ENCODE results near the gene DNAJC21. TPM values are rescaled to one million over a fixed set of nuclear protein-coding genes. Genes with fewer than 3 reads are reported as not detected.
"Not testable (repeated sequence)": the region's sequence is repeated elsewhere in the genome, so short reads cannot be mapped to it uniquely, and the experiment has no call there.

Gene DNAJC21
- total RNA-seq, 2 experiments from 2014 or later, result 58.6 to 59.3 TPM

- ATAC-seq (no peak), DNase-seq (no peak)
- Mint-ChIP-seq H3K4me3 (no peak overlapping the region), H3K36me3 (ENCODE audit: low read depth) (peaks cover 9% of the 10 kb centered on the region), H3K9me3 (ENCODE audit: insufficient read depth) (no peaks in the 10 kb centered on the region), H3K27me3 (ENCODE audit: low read depth) (no peaks in the 10 kb centered on the region), H3K4me1 (ENCODE audit: low read depth) (no peaks in the 10 kb centered on the region), H3K27ac (no peak overlapping the region)
- ChIA-PET CTCF (no interaction called here), POLR2A (no interaction called here)
Observed at GRCh38 chr5:34900652-34901051, 28.7 kb upstream of the DNAJC21 start.

- H3K4me1 Mint-ChIP-seq (ENCODE audit: low read depth), result no peaks in the 10 kb centered on the region
- ATAC-seq (no peak), DNase-seq (no peak)
- ChIA-PET CTCF (interaction anchor here (1.0 to 2.7 kb wide), 3 partner anchors 9 to 417 kb away, joined by 3 to 10 read pairs (median 4); no protein-coding TSS in a partner anchor), POLR2A (interaction anchor here (1.3 to 1.8 kb wide), 2 partner anchors 12 to 18 kb away, joined by 4 read pairs; partner anchors contain the start of genes BRIX1 and RAD1)
- peaks cover 9% of the 10 kb centered on the region for H3K36me3 Mint-ChIP-seq (ENCODE audit: low read depth)
- H3K27ac Mint-ChIP-seq, result no peak overlapping the region
- no peaks in the 10 kb centered on the region for H3K9me3 Mint-ChIP-seq (ENCODE audit: insufficient read depth)
- no peak overlapping the region for H3K4me3 Mint-ChIP-seq
- H3K27me3 Mint-ChIP-seq (ENCODE audit: low read depth), result no peaks in the 10 kb centered on the region
Observed at GRCh38 chr5:34903260-34903659, 26.1 kb upstream of the DNAJC21 start.

GRCh38 chr5:34905564-34905963 is 23.8 kb upstream of the DNAJC21 start:
- DNase-seq (no peak), ATAC-seq (no peak)
- peaks cover 26% of the 10 kb centered on the region for H3K36me3 Mint-ChIP-seq (ENCODE audit: low read depth)
- no peak overlapping the region for H3K4me3 Mint-ChIP-seq
- no peaks in the 10 kb centered on the region for H3K9me3 Mint-ChIP-seq (ENCODE audit: insufficient read depth)
- H3K4me1 Mint-ChIP-seq (ENCODE audit: low read depth), result peaks cover 5% of the 10 kb centered on the region
- POLR2A ChIA-PET, result interaction anchor here (1.2 kb wide), 1 partner anchor 12 kb away, joined by 8 read pairs; no protein-coding TSS in a partner anchor
- CTCF ChIA-PET, result interaction anchor here (1.2 to 1.4 kb wide), 3 partner anchors 8 to 382 kb away, joined by 3 to 8 read pairs (median 5); partner anchors contain the start of genes BRIX1 and RAD1
- no peak overlapping the region for H3K27ac Mint-ChIP-seq
- no peaks in the 10 kb centered on the region for H3K27me3 Mint-ChIP-seq (ENCODE audit: low read depth)

GRCh38 chr5:34913072-34913471 is 16.3 kb upstream of the DNAJC21 start:
- Mint-ChIP-seq H3K27ac (no peak overlapping the region), H3K9me3 (ENCODE audit: insufficient read depth) (no peaks in the 10 kb centered on the region), H3K36me3 (ENCODE audit: low read depth) (peaks cover 48% of the 10 kb centered on the region), H3K27me3 (ENCODE audit: low read depth) (no peaks in the 10 kb centered on the region), H3K4me1 (ENCODE audit: low read depth) (peaks cover 43% of the 10 kb centered on the region), H3K4me3 (no peak overlapping the region)
- CTCF ChIA-PET, result interaction anchor here (1.4 kb wide), 2 partner anchors 10 to 15 kb away, joined by 3 to 4 read pairs; no protein-coding TSS in a partner anchor
- ATAC-seq (no peak), DNase-seq (no peak)
- POLR2A ChIA-PET, result no interaction called here

GRCh38 chr5:34914671-34915138 is 14.7 kb upstream of the DNAJC21 start:
- no peaks in the 10 kb centered on the region for H3K27me3 Mint-ChIP-seq (ENCODE audit: low read depth)
- POLR2A ChIA-PET, result interaction anchor here (1.0 to 4.7 kb wide), 7 partner anchors 9 to 414 kb away, joined by 3 to 72 read pairs (median 5); partner anchors contain the start of genes DNAJC21 and TTC23L
- no peak overlapping the region for H3K27ac Mint-ChIP-seq
- CTCF ChIA-PET, result interaction anchor here (1.0 to 4.2 kb wide), 9 partner anchors 8 to 429 kb away, joined by 3 to 29 read pairs (median 5); partner anchors contain the start of genes DNAJC21 and TTC23L
- H3K9me3 Mint-ChIP-seq (ENCODE audit: insufficient read depth), result no peaks in the 10 kb centered on the region
- peaks cover 43% of the 10 kb centered on the region for H3K4me1 Mint-ChIP-seq (ENCODE audit: low read depth)
- peaks cover 41% of the 10 kb centered on the region for H3K36me3 Mint-ChIP-seq (ENCODE audit: low read depth)
- ATAC-seq (peak; percentile 8), DNase-seq (no peak)
- H3K4me3 Mint-ChIP-seq, result no peak overlapping the region

GRCh38 chr5:34915139-34915855 is 14.1 kb upstream of the DNAJC21 start, which contains the start of the genes BRIX1 and RAD1:
Gene BRIX1, plus strand, starts transcription at chr5:34915711. Its CDS starts 28 bp downstream, at chr5:34915739.
Gene RAD1, minus strand, starts transcription at chr5:34915504. Its CDS starts 612 bp downstream, at chr5:34914892.
- H3K9me3 Mint-ChIP-seq (ENCODE audit: insufficient read depth), result no peaks in the 10 kb centered on the region
- peak; percentile 97 for ATAC-seq
- peak; percentile 96 for DNase-seq
- H3K27me3 Mint-ChIP-seq (ENCODE audit: low read depth), result no peaks in the 10 kb centered on the region
- no peak within 1 kb of the TSS for H3K27ac Mint-ChIP-seq
- CTCF ChIA-PET, result interaction anchor here (1.0 to 4.2 kb wide), 9 partner anchors 8 to 429 kb away, joined by 3 to 29 read pairs (median 5); partner anchors contain the start of genes DNAJC21 and TTC23L
- peaks cover 38% of the 10 kb centered on the region for H3K36me3 Mint-ChIP-seq (ENCODE audit: low read depth)
- H3K4me3 Mint-ChIP-seq, result no peak within 1 kb of the TSS
- peaks cover 40% of the 10 kb centered on the region for H3K4me1 Mint-ChIP-seq (ENCODE audit: low read depth)
- POLR2A ChIA-PET, result interaction anchor here (1.0 to 4.7 kb wide), 7 partner anchors 8 to 415 kb away, joined by 3 to 72 read pairs (median 5); partner anchors contain the start of genes DNAJC21 and TTC23L

- H3K36me3 Mint-ChIP-seq (ENCODE audit: low read depth), result peaks cover 41% of the 10 kb centered on the region
- H3K4me1 Mint-ChIP-seq (ENCODE audit: low read depth), result peaks cover 43% of the 10 kb centered on the region
- DNase-seq, result no peak
- H3K4me3 Mint-ChIP-seq, result no peak overlapping the region
- H3K27me3 Mint-ChIP-seq (ENCODE audit: low read depth), result no peaks in the 10 kb centered on the region
- POLR2A ChIA-PET, result interaction anchor here (1.0 to 4.7 kb wide), 7 partner anchors 8 to 415 kb away, joined by 3 to 72 read pairs (median 5); partner anchors contain the start of genes DNAJC21 and TTC23L
- no peak for ATAC-seq
- H3K9me3 Mint-ChIP-seq (ENCODE audit: insufficient read depth), result no peaks in the 10 kb centered on the region
- CTCF ChIA-PET, result interaction anchor here (1.0 to 4.2 kb wide), 6 partner anchors 10 to 430 kb away, joined by 3 to 29 read pairs (median 7); partner anchors contain the start of gene DNAJC21
- H3K27ac Mint-ChIP-seq, result no peak overlapping the region
Observed at GRCh38 chr5:34915856-34916192, 13.5 kb upstream of the DNAJC21 start.

DNA sequence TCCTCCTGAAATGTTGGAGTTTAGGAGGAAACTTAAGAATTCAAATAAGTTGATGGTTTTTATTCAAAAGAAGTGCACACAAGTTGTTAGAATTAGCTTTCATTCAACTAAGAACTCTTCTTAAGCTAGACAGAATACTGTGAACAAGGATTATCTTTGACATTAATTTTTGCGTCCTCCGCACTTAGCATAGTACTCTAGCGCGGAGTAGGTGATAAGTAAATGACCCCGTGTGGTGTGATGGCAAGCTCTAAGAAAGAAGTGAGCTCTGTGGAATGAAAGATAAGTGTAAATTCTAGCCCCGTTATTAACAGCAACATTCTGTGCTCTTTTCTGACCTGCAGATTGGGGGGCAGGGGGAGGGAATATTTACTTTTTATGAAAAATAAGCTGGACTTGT is 12.8 kb upstream of the DNAJC21 start:
- no peak overlapping the region for H3K4me3 Mint-ChIP-seq
- ATAC-seq, result no peak
- ChIA-PET CTCF (interaction anchor here (1.9 to 4.2 kb wide), 5 partner anchors 10 to 430 kb away, joined by 5 to 29 read pairs (median 8); partner anchors contain the start of gene DNAJC21), POLR2A (interaction anchor here (0.6 to 4.7 kb wide), 6 partner anchors 7 to 86 kb away, joined by 3 to 72 read pairs (median 6); partner anchors contain the start of gene DNAJC21)
- no peak overlapping the region for H3K27ac Mint-ChIP-seq
- peaks cover 39% of the 10 kb centered on the region for H3K36me3 Mint-ChIP-seq (ENCODE audit: low read depth)
- H3K9me3 Mint-ChIP-seq (ENCODE audit: insufficient read depth), result no peaks in the 10 kb centered on the region
- H3K27me3 Mint-ChIP-seq (ENCODE audit: low read depth), result no peaks in the 10 kb centered on the region
- no peak for DNase-seq
- H3K4me1 Mint-ChIP-seq (ENCODE audit: low read depth), result peaks cover 39% of the 10 kb centered on the region

DNA sequence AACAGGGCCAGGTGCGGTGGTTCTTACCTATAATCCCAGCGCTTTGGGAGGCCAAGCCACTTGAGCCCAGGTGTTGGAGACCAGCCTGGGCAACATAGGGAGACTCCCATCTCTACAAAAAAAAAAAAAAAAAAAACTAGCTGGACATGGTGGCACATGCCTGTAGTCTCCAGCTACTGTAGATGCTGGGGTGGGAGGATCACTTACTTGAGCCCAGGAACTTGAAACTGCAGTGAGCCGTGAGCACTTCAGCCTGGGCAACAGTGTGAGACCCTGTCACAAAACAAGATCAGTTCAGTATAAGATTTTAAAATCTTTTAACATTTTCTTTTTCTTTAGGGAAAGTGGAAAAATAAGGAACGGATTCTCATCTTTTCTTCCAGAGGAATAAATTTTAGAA is 11.3 kb upstream of the DNAJC21 start:
- H3K27ac Mint-ChIP-seq, result no peak overlapping the region
- H3K9me3 Mint-ChIP-seq (ENCODE audit: insufficient read depth), result no peaks in the 10 kb centered on the region
- H3K4me3 Mint-ChIP-seq, result peak overlapping the region; percentile 4
- peaks cover 38% of the 10 kb centered on the region for H3K36me3 Mint-ChIP-seq (ENCODE audit: low read depth)
- CTCF ChIA-PET, result interaction anchor here (1.9 to 4.2 kb wide), 2 partner anchors 12 to 395 kb away, joined by 6 to 29 read pairs; partner anchors contain the start of gene DNAJC21
- H3K4me1 Mint-ChIP-seq (ENCODE audit: low read depth), result peaks cover 39% of the 10 kb centered on the region
- DNase-seq (no peak), ATAC-seq (no peak)
- POLR2A ChIA-PET, result interaction anchor here (1.8 to 4.7 kb wide), 2 partner anchors 11 to 12 kb away, joined by 8 to 72 read pairs; partner anchors contain the start of gene DNAJC21
- no peaks in the 10 kb centered on the region for H3K27me3 Mint-ChIP-seq (ENCODE audit: low read depth)

- ChIA-PET CTCF (interaction anchor here (1.3 kb wide), 2 partner anchors 10 to 21 kb away, joined by 3 to 6 read pairs; partner anchors contain the start of gene DNAJC21), POLR2A (no interaction called here)
- H3K27ac Mint-ChIP-seq, result no peak overlapping the region
- no peaks in the 10 kb centered on the region for H3K9me3 Mint-ChIP-seq (ENCODE audit: insufficient read depth)
- peaks cover 40% of the 10 kb centered on the region for H3K4me1 Mint-ChIP-seq (ENCODE audit: low read depth)
- no peak for DNase-seq
- no peak overlapping the region for H3K4me3 Mint-ChIP-seq
- H3K36me3 Mint-ChIP-seq (ENCODE audit: low read depth), result peaks cover 43% of the 10 kb centered on the region
- ATAC-seq, result no peak
- no peaks in the 10 kb centered on the region for H3K27me3 Mint-ChIP-seq (ENCODE audit: low read depth)
Observed at GRCh38 chr5:34919077-34919476, 10.3 kb upstream of the DNAJC21 start.

GRCh38 chr5:34923256-34923655 is 6.1 kb upstream of the DNAJC21 start:
- DNase-seq; H3K9me3 Mint-ChIP-seq (ENCODE audit: insufficient read depth); H3K4me3 Mint-ChIP-seq; H3K27me3 Mint-ChIP-seq (ENCODE audit: low read depth); ATAC-seq: not testable (repeated sequence)
- peaks cover 54% of the 10 kb centered on the region for H3K36me3 Mint-ChIP-seq (ENCODE audit: low read depth)
- H3K27ac Mint-ChIP-seq, result peak overlapping the region; percentile 55
- ChIA-PET CTCF (interaction anchor here (0.5 to 1.3 kb wide), 5 partner anchors 9 to 325 kb away, joined by 3 read pairs; no protein-coding TSS in a partner anchor), POLR2A (interaction anchor here (2.2 kb wide), 1 partner anchor 8 kb away, joined by 18 read pairs; the partner anchor contains the start of genes BRIX1 and RAD1)
- H3K4me1 Mint-ChIP-seq (ENCODE audit: low read depth), result peaks cover 29% of the 10 kb centered on the region

All from activated CD8-positive, alpha-beta T cell treated with anti-CD3 and anti-CD28 coated beads, Interleukin-2, amount 10 ng/mL, durations not matched to agents 7 days and 5 days (primary cell).